ENCODE measurements around the gene CRIP2.

CRIP2 gene

DNA sequence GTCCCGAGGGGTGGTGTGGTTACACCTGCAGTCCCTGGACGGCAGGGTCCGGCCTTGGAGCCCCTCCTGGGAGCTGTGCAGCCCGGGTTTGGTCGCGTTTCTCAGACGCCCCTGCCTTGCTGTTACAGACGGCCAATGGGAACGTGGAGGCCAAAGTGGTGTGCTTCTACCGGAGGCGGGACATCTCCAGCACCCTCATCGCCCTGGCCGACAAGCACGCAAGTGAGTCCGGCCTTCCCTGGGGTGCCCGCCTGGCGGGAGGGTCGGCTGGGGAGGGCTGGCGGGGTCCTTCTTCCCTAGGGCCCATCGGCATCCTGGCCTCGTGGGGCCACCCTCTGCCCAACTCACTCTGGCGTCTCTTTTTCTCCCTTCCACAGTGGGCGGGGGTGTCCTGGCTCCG is 29.3 kb upstream of the CRIP2 start:
- no peak for DNase-seq (ENCODE audit: low read depth)

DNA sequence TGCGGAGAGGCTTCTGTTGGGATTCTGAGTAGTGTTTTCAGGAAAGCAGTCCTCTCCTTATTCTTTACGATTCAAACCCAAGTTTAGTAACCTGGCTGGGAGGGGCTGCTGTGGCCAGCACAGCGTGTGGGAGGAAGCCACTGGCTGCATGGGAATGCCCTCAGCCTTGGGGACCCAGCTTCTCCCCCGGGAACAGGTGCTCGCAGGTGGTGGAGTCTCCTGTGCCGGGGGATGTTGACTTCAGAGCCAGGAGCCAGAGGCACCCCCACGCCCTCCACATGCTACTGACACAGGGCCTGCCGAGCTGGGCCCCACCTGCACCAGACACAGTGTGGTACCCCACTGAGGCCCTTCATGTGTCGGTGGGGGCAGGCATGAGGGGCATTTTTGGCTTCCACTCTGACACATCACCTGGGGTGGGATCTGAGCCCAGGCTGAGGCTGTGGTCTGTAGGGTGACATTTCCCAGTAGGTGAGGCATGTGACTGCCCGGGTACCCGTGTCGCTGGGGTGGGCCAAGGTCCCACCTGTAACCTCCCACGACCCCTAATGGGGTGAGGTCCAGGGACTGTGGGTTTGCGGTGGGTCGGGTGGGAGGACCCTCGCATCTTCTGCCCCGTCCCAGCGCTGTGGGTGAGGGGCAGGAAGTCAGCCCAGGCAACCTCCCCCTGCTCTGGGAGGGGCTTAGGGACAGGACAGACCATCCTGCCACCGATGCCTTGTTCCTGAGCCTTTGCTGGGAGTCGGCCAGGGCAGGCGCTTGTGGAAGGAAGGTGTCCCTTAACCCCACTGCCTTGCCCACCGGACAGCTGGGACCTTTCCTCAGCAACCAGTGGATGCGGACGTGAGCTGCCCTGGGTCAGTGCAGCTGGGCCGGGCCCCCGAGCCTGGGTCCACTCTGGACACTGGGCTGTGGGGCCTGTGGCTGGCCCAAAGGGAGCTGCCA is 28.4 kb upstream of the CRIP2 start:
- no peak for DNase-seq (ENCODE audit: low read depth)

DNA sequence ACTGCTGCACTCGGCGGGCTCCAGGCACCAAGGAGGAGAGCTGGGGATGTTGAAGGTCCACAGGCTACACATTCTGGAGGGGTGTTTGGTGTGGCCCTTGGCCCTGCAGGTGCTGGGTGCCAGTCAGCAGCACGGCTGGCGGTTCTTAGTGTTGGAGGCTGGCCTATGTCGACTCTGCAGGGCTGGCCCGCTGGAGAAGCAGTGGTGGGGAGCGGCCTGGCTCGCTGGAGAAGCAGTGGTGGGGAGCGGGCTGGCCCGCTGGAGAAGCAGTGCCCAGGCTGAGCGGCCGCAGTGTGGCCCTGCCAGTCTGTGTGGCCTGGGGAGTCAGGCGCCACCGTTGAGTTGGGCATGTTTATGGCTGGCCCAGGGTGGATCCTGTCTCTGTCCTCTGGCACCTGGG is 27.6 kb upstream of the CRIP2 start:
- no peak for DNase-seq (ENCODE audit: low read depth)

DNA sequence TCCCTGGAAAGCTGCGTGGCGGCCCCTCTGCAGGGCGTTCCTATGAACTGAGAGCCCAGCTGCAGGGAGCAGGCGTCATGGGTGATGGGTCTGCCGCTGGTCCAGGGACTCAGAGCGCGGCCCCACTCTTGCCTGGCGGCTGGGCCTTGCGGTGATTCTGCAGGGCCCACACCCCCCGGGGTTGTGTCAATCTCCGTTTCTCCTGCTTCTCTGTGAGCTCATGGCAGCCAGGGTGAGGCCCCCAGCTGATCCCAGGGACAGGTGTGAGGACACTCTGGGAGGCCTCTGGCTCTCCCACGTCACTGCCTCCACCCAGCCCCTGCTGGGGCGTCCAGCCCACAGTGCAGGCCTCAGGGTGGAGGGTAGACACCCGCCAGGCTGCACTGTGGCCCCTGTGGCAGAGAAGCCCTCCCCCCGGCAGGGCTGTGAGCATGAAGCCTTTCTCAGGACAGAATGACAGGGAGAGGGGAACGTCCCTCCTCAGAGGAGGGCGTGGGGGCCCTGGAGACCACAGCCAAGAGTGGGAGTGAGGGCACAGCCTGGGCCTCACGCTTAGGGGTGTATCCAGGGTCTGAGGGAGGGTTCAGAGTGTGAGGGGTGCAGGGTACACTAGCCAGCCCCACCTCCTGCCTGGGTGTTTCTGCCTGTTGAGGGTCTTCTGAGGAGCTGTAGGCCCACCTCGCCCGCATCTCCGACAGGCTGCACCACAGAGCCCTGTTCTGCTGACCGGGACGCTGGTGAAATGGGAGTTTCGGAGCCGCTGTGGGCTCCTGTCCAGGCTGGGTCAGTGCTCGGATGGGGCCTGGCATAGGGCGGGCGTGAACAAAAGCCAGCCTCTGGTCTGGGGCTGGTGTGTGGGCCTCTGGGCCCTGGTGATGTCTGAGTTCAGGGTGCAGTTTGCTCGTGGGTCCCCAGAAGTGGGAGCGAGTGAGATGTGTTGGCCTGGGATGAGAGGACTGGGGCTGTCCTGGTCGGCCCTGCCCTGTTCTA is 26.7 kb upstream of the CRIP2 start:
- DNase-seq (ENCODE audit: low read depth): no peak

DNA sequence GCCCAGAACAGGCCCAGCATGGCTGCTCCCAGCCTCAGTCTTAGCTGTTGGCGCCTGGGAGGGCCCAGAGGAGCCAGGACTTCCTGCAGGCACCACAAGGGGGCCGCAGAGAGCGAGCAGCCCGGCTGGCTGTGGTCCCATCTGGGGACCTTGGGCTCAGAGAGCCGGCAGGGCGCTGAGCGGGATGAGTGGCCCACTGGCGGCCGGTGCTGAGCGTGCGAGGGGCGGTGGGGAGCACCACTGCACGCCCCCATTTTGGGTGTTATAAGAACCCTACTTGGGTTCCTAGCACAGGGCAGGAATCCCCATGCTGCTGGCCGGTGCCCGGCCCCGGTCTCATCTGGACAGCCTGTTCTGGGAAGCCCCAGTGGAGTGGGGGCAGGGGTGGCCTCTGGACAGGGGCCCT is 25.9 kb upstream of the CRIP2 start:
- no peak for DNase-seq (ENCODE audit: low read depth)

DNA sequence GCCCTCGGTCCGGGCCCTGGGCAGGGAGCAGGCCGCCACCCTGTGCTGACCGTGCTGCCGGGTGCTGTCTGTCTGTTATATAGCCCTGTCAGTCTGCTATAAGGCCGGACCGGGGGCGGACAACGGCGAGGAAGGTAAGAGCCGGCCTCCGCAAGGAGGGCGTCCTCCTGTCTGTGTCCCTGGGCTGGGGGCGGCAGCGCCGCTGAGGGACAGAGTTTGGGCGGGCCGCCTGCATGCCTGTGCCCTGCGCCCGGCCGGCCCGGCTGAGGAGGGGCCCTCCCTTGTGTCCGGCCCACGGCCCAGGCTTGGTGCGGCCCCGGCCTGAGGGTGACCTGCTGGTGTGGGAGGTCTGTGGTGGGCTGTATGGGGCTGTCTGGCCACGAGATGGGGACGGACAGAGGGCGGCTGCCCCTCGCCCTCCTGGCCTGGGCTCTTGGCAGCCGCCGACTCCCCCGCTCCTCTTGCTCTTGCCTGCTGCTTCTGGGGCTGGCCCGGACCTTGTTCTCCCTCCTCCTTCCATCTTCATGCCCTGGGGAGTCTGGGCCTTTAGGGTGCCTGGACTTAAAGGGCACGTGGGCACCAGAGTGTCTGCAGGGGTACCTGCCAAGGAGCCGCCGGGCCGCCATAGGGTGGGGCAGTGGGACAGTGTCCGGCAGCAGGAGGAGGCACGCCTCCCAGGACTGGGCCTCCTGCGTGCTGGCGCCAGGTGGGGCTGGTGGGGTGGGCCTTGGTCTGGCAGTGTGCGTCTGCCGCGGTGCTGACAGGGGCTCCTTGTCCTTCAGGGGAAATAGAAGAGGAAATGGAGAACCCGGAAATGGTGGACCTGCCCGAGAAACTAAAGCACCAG is 25.1 kb upstream of the CRIP2 start:
- no peak for DNase-seq (ENCODE audit: low read depth)

DNA sequence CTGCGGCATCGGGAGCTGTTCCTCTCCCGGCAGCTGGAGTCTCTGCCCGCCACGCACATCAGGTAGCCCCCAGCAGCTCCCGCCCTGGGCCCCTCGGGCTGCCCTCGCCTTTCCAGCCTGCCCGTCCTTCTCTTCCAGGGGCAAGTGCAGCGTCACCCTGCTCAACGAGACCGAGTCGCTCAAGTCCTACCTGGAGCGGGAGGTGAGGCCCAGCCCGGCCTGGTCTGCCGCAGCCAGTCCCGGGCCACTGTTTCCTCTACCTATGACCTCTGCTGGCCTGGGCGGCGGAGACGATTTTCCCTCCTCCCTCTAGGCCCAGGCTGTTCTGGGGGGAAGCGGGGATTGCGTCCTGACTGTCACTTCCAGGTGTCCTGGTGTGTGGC is 24.5 kb upstream of the CRIP2 start:
- no peak for DNase-seq (ENCODE audit: low read depth)

DNA sequence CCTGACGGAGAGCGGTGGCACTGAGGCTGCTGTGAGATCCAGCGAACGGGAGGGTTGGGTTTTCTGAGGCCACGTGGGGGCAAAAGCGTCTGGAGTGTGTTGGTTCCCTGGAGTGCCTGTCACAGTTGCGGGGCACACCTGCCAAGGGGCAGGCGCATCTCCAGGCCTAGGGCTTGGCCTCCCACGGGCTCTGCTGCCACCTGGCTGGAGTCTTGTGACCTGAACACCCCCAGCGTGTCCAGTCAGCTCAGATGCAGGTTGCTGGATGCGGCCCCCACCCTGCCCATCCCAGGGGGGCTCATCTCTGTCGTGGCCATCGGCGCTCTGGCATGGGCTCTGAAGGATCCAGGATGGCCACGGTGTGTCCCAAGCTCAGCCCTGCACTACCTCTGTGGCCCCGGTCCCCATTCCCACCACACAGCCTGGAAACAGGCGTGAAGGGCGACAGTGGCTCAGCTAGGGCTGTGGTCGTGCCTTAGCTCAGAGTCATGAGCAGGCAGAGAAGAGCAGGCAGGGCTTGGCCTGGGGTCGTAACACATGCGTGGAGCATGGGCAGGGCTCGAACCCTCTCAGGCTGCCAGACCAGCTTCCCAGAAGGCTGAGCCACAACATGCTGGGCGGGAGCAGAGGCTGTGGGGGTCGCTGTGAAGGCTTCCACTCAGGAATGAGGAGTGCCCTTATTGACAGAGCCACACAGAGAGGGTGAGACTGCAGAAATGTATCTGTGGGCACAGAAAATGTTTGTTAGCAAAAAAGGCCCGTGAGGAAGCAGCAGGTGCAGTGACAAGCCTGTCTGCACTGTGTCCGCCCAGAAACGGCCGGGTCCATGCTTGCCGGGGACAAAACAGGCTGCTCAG is 23.5 kb upstream of the CRIP2 start:
- DNase-seq (ENCODE audit: low read depth): no peak

DNA sequence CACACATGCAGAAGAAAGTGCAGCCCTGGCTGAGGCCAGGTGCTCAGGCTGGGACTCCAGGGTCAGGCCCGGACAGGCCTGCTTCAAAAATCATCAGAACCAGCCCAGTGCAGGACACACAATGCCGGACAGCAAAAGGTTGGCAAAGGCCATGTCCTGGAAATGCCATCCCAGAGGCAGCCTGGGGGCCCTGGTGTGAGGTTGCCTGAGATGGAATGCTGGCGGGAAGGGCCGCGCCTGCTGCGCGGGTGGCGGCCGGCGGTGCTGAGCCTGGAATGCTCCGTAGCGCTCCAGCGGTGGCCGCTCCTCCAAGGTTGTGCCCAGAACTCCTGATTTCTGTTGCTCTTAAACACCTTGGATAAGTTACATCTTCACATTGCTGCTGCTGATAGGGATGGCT is 21.7 kb upstream of the CRIP2 start:
- no peak for DNase-seq (ENCODE audit: low read depth)

DNA sequence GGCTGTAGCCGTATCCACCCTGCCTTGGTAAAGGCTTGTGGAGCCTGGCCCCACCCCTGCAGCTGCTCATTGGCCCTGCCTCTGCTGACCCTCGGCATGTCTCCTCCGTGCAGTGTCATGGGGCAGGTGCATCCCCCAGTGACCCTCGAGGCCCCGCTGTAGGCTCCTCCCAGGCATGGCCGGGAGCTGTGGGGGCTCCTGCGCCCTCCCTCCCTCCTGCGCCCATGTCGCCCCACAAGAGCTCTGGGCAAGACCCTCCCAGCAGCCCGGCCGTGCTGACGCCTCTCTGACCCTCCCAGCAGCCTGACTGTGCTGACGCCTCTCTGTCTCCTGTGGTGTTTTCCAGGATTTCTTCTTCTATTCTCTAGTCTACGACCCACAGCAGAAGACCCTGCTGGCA is 20.8 kb upstream of the CRIP2 start:
- no peak for DNase-seq (ENCODE audit: low read depth)

DNA sequence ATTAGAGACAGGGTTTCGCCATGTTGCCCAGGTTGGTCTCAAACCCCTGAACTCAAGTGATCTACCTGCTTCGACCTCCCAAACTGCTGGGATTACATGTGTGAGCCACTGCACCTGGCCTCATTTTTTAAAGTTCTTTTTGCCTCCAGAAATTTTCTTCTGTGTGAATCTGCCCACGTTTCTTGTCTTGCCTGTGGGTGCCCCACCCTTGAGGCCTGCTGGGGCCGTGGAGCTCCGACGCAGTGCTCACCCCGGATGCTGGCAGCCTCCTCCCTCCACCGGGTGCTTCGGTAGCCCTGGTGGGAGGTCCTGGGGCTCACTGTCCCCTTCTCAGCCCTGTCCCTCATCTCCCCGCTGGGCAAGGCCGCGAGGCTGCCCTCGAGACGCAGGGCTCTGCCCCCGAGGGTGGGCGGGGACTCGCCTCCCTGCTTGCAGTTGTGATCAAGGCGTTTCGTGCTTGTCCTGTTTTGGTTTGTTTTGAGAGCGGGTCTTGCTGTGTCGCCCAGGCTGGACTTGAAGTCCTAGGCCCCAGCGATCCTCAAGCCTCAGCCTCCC is 19.5 kb upstream of the CRIP2 start:
- no peak for DNase-seq (ENCODE audit: low read depth)

DNA sequence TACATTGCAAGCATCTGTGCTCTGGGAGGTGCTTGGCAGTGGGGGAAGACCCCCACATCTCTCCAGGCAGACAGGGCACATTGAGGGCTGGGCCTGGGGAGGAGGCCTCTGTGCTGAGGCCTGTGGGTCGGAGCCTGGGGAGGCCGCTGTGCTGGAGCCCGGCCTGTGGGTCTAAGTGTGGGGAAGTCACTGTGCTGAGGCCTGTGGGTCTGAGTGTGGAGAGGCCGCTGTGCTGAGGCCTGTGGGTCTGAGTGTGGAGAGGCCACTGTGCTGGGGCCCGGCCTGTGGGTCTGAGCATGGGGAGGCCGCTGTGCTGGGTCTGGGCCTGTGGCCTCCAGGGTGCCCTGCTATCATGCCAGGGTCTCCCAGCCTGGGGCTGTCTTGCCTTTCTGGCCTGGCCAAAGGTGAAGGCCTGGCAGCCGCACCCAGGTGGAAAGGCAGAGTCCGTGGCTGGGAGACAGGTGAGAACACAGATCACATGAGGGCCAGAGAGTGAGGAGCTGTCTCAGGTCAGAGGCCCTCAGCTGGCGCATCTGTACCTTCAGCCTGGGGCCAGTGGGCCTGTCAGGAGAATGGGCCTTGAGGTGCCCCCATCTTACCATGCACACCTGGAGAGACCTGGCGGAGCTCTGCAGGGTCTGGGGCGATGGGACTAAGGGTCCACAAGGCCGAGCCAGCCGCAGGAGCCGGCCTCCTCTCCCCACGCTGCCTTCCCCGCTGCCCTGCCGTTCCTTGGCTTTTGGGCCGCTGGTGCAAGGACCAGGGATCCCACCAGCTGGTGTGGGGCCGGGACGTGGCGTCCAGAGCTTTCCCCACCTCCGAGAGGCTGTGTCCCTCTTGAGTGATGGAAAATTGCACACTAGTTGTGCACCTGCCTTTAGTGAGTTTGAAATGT is 18.6 kb upstream of the CRIP2 start:
- DNase-seq (ENCODE audit: low read depth): no peak

DNA sequence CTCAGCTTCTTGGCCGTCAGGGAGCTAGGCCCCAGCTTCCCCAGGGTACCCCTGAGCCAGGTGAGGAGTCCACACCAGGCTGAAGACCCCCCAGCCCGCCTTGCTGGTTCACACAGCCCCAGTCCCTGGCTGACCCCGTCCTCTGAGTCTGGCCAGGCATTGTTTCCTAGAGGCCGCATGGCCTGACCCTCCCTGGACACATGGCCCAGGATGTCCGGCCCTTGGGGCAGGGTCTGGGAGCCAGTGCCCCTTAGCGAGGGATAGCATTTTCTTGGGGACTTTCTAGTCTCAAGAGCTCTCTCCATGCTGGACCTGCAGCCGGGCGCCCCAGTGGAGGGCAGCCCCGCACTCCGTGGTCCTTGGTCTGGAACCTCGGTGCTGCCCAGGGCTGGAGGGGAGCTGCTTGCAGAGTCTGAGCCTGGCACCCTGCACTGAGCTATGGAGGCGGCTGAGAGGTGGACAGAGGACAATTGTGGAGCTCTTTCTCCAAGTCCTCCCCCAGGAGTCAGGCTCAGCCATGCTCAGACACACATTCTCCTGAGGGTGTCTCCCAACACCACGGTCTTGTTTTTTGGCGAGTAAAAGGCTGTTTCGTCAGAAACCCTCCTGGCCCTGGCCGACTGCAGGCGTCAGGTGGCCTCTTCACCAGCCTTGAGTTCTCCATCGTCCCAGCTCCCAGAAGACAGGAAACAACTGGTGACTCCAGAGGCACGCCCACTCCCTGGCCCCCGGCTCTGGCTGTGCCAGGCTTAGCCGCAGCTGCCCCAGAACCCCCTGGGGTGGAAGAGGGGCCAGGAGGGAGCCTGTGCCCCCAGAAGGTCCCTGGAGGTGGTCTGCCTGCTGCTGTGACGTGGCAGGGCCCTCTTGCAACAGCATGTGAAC is 17.6 kb upstream of the CRIP2 start:
- DNase-seq (ENCODE audit: low read depth): no peak

DNA sequence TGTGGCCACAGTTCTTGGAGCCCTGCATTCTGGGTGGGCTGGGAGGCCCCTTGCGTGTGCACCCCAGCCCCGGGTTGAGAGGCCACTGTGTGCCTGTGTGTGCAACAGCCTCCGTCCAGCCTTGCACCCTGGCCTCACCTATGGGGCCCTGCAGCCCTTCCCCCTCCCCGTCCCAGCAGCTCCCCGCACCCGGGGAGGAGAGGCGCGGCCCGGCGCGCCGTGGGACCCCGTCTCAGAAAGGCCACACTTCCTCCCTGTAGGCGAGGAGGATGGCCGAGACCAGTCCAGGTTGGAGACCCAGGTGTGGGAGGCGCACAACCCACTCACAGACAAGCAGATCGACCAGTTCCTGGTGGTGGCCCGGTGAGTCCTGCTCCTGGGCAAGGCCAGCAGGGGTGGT is 16.6 kb upstream of the CRIP2 start:
- DNase-seq (ENCODE audit: low read depth): no peak

DNA sequence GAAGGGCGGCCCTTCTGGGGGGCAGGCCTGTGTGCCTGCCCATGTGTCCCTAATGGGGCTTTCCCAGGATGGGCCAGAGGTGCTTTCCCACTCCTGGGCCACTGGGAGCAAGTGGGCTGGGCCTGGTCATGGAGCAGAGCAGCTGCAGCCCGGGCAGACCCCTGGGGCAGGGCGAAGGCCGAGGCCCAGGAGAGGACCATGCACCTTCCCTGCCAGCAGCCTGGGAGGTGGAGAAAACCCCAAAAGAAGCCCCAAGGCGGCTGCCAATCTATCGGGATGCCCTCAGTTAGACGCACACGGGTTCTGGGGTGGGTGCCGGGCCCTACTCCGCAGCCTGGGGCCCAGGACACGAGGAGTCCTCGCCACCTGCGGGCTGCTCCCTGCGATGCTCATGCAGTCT is 16.1 kb upstream of the CRIP2 start:
- no peak for DNase-seq (ENCODE audit: low read depth)

DNA sequence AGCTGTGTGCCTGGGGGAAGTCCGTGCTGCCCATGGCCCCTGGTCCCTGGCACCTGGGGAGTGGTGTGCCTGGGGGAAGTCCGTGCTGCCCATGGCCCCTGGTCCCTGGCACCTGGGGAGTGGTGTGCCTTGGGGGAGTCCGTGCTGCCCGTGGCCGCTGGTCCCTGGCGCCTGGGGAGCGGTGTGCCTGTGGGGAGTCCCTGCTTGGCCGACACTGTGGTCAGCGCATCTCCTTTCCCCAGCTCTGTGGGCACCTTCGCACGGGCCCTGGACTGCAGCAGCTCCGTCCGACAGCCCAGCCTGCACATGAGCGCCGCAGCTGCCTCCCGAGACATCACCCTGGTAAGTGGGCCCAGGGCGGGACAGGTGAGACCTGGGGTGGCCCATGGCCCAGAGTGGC is 14.5 kb upstream of the CRIP2 start:
- DNase-seq (ENCODE audit: low read depth): no peak

DNA sequence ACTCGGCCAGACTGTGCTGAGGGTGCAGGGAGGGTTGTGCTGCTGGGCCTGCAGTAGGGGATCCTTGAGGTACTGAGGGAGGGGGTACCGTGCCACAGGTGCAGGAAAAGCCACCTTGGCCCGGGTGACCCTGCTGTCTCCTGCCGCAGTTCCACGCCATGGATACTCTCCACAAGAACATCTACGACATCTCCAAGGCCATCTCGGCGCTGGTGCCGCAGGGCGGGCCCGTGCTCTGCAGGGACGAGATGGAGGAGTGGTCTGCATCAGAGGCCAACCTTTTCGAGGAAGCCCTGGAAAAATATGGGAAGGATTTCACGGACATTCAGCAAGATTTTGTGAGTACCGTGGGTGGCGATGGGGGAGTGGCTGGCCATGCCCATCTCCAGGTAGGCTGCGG is 14.0 kb upstream of the CRIP2 start:
- DNase-seq (ENCODE audit: low read depth): no peak

DNA sequence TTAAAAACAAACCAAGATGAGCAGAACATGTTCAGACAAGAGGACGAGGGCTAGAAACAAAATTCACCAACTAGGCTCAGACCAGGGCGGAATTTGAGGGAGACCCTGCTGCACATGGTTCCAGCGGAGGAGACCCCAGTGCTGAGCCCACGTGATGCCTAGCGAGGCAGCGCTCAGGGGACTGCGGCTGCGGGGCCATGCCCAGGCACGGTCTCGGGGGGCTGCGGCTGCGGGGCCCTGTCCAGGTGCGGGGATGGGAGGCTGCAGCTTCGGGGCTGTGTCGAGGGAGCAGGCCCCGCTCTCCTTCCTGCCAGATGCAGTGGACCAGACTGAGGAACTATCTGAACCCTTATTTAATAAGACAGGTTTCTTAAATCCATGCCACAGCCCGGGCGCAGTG is 12.7 kb upstream of the CRIP2 start:
- DNase-seq (ENCODE audit: low read depth): no peak

DNA sequence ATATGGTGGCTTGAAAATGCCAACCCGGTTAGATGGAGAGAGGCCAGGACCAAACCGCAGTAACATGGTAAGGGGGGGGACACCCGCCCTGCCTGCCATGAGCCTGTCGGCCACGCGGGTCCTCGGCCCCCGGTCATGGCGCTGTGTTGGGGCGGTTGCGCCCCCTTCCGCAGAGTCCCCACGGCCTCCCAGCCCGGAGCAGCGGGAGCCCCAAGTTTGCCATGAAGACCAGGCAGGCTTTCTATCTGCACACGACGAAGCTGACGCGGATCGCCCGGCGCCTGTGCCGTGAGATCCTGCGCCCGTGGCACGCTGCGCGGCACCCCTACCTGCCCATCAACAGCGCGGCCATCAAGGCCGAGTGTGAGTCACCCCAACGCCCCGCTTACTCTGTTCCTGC is 10.1 kb upstream of the CRIP2 start:
- no peak for DNase-seq (ENCODE audit: low read depth)
